IPS-18c (cell line): Measurements from ENCODE around the gene B3GNT2.
"Not testable (repeated sequence)": the region's sequence is repeated elsewhere in the genome, so short reads cannot be mapped to it uniquely, and the experiment has no call there.

Source experiments
- H3K4me3 ChIP-seq: 2 replicates; pipeline ENCODE4 v1.7.0; 2013; ENCODE audit warnings: low read depth, mild to moderate bottlenecking, low read length, moderate library complexity; ENCODE audit not compliant: insufficient read depth
- H3K9me3 ChIP-seq: one replicate; pipeline ENCODE4 v1.6.1; 2013; ENCODE audit warnings: mild to moderate bottlenecking, low read length, moderate library complexity; ENCODE audit not compliant: control insufficient read depth, insufficient read depth

The B3GNT2 gene, protein sequence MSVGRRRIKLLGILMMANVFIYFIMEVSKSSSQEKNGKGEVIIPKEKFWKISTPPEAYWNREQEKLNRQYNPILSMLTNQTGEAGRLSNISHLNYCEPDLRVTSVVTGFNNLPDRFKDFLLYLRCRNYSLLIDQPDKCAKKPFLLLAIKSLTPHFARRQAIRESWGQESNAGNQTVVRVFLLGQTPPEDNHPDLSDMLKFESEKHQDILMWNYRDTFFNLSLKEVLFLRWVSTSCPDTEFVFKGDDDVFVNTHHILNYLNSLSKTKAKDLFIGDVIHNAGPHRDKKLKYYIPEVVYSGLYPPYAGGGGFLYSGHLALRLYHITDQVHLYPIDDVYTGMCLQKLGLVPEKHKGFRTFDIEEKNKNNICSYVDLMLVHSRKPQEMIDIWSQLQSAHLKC

DNA sequence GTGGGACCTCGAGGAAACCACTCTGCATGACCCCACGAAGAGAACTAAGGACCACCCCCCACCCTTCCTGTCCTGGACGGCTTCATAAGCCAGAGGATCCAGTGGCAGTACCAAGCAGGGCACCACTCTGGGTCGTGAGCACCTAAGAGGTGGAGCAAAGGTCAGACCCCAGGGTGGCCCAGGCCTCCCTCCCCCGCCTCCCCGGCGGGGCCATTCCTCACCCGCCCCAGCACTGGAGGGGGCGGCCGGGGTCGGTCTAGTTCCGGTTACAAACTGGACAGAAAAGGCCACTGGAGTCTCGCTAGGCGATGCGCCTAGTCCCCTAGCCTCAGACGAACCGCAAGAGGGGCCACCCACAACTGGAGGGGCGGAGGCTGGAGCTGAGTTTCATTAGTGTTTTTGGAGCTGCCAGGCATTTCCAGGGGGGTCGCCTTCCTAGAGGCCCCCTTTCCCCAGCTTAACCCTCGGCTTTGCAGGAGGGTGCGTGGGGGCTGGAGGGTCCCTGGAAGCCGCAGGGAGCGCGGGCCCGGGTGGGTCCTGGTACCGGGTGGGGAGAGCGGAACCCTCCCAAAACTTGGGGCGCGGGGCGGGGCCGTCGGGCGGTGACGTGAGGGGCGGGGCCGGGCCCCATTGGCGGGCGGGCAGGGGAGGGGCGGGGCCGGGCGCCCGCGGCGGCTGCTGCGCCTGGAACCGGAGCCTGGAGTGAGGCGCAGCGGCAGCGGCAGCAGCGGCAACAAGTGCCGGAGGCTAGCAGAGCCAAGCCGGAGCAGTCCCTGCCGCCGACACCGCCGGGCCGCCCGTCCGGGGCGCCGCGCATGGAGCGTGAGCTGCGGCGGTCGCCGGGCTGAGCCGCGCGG is at the start of gene B3GNT2:
TSS of gene B3GNT2 (plus strand) at position 695 of the 857 bp plus-strand sequence. CDS start 26,106 bp downstream, outside the sequence.
- Histone ChIP-seq H3K9me3 (no peaks in the 10 kb centered on the region), H3K4me3 (peak within 1 kb of the TSS; percentile 83)

DNA sequence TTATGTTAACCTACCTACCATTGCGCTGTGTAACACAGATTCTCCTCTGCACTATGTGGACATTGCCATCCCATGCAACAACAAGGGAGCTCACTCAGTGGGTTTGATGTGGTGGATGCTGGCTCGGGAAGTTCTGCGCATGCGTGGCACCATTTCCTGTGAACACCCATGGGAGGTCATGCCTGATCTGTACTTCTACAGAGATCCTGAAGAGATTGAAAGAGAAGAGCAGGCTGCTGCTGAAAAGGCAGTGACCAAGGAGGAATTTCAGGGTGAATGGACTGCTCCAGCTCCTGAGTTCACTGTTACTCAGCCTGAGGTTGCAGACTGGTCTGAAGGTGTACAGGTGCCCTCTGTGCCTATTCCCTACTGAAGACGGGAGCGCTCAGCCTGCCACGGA is 49.1 kb upstream of the B3GNT2 start:
- not testable (repeated sequence) for H3K4me3 ChIP-seq, H3K9me3 ChIP-seq

DNA sequence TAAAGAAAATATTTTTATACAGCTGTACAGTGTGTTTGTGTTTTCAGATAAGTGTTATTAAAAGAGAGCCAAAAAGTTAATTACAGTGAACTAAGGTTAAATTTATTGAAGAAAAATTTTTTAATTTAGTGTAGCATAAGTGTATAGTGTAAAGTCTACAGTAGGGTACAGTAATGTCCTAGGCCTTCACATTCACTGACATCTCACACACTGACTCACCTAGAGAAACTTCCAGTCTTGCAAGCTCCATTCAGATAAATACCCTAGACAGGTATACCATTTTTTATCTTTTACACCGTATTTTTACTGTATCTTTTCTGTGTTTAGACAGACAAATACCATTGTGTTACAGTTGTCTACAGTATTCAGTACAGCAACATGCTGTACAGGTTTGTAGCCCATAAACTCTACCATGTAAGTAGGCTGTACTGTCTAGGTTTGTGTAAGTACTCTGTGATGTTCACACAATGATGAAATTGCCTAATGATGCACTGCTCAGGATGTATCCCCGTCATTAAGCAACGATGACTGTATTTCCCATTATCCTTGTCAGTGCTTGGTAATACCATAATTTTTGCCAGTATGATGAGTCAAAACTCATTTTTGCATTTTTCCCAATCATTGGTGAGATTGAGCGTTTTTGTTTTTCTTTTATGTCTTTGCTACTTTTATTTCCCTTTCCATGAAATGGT is 48.2 kb upstream of the B3GNT2 start:
- Histone ChIP-seq H3K4me3 (no peak overlapping the region), H3K9me3 (no peaks in the 10 kb centered on the region)

DNA sequence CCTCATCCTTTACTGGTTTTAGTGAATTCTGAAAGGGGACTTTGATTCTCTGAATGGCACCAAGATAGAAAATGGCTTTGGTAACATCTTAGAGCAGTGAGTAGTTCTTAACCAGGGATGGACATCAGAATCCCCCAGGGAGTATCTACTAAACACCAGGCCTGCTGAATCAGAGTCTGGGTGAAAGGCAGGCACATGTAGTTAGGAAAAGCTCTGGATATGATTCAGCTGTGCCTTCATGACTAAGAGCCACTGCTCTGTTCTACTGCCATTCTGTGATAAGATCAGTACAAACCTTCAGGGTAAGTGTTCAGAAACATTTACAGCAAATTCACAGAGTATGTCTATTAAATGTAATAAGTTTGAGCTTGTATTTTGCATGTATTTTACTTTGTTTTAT is 46.2 kb upstream of the B3GNT2 start:
- Histone ChIP-seq H3K4me3 (no peak overlapping the region), H3K9me3 (no peaks in the 10 kb centered on the region)

DNA sequence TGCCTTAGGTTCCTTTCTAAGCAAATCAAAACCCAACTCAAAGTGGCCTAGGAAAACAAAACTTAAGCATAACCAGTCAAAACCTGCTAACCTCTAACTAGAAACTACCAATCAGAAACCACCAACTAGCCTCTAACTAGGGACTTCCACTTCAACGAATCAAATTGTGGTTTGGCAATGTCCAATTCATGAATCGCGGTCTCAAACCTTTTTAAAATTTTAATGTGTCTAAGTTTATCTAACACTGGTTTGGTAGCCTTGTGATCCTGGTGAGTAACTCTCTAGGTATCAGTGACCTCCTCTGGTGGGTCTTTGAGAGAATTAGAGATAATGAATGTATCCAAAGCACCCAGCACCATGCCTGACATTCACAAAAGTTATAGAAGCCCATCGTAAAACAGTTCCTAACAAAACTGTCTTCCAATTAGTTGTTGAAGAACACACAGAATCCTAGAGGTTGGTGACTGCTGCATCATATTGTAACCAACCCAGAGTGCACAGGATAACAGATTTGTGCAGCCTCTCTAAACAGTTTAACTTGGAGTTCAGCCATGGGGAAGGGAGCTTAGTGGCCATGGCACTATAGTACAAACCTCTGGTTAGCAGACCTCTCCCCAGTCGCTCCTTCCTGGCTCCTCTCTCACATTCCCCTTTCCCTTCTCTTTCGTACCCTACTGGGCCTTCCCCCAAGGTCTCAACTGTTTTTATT is 45.2 kb upstream of the B3GNT2 start:
- no peaks in the 10 kb centered on the region for H3K9me3 ChIP-seq
- H3K4me3 ChIP-seq, result no peak overlapping the region

DNA sequence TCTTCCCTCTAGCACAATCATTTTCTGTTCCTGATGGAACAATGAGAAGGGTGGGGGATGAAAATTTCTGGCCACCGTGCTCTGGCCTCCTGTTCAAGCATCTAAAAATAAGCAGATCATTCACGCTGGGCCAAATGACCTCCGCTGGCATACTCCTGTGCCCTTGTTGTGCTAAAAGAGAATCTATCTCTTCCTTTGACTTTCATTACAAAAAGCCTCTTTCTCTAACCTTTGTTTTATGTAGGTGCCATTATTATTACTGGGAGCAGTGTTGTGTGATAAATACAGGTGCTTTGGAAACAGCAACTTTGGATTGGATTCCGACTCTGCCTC is 44.6 kb upstream of the B3GNT2 start:
- no peaks in the 10 kb centered on the region for H3K9me3 ChIP-seq
- no peak overlapping the region for H3K4me3 ChIP-seq

DNA sequence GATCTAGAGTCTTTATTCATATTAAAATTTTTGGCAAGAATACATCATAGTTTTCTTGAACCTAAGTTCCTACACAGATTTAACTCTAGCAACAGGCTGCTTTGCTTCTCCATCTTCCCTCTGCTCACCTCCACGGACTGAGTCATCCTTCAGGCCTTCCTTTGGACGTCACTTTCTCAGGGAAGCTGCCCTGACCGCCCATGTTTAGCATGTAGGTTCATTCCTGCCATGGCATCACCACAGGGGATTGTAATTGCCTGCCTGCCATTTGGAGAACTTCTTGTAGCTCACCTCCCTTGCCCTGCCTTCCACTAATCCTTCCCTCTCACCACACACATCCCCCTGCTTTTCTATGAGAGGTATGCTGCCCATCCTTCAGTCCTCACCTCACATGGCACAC is 43.9 kb upstream of the B3GNT2 start:
- H3K9me3 ChIP-seq, result no peaks in the 10 kb centered on the region
- no peak overlapping the region for H3K4me3 ChIP-seq

DNA sequence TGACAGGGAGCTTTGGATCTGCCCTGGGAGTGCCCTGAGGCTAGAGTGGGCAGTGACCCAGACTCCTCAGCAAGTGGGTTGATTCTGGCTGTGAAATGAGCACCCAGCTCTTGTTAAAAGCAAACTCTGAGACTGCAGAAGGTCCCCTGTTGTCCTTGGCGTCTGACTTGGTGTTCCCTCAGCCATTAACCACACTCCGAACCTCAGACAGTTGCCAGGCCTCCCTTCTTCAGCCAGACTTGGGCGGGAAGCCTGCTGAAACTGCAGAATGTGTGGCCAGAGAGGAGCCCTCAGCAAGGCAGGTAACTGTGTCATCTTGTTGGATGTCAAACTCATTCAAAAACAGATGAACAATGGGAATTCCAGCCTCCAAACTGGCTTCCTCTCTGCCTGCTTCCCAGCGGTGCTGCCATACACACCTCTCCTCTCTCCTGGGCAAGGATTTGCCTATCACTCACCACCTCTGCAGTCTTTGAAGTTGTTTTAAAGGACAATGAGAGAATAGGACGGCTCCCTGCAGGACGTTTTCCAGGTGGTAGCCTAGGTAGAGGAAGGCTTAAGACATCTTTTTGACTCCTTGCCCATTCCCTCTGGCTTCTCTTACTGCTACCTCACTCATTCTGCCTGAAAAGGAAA is 38.9 kb upstream of the B3GNT2 start:
- H3K4me3 ChIP-seq, result no peak overlapping the region; the same call in 1 of the 2 replicates
- H3K9me3 ChIP-seq, result no peaks in the 10 kb centered on the region

DNA sequence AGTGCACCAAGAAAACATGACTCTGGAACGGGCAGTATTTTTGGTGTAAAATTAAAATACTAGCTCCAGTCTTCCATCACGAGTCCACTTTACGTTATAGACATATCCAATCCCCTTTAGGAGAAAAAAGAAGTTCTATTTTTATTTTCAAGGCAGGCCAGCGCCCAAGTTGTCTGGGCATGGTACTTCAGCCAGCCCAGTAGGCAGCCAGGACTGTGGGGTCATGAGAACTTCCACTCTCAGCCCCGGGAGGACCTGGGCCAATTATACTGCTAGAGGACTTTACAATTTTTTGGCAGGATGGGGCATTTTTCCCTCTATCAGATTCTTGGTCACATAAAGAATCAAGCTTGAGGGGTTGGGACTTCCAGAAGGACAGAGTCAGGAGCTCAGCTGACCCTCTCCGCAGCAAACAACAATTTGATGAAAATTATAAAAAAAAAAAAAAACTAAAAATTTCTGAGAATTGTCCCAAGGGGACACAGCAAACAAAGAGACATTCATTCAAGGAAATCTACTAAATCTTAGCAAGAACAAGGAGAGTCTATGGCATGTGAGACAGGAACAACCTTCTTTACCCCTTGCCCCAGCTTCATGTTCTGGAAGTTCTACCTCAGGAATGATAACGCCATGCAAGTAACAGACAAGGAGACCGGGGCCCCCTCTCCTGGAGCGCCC is 37.3 kb upstream of the B3GNT2 start:
- no peaks in the 10 kb centered on the region for H3K9me3 ChIP-seq
- no peak overlapping the region for H3K4me3 ChIP-seq

DNA sequence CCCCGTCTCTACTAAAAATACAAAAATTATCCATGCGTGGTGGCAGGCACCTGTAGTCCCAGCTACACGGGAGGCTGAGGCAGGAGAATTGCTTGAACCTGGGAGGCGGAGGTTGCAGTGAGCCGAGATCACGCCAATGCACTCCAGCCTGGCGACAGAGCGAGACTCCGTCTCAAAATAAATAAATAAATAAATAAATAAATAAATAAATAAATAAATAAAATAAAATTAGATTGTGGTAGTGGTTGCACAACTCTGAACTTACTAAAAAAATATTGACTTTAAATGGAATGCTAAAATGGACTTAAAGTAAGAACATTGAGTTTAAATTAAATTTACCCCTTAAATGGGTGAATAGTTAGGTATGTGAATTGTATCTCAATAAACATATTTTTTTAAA is 35.2 kb upstream of the B3GNT2 start:
- not testable (repeated sequence) for H3K4me3 ChIP-seq

DNA sequence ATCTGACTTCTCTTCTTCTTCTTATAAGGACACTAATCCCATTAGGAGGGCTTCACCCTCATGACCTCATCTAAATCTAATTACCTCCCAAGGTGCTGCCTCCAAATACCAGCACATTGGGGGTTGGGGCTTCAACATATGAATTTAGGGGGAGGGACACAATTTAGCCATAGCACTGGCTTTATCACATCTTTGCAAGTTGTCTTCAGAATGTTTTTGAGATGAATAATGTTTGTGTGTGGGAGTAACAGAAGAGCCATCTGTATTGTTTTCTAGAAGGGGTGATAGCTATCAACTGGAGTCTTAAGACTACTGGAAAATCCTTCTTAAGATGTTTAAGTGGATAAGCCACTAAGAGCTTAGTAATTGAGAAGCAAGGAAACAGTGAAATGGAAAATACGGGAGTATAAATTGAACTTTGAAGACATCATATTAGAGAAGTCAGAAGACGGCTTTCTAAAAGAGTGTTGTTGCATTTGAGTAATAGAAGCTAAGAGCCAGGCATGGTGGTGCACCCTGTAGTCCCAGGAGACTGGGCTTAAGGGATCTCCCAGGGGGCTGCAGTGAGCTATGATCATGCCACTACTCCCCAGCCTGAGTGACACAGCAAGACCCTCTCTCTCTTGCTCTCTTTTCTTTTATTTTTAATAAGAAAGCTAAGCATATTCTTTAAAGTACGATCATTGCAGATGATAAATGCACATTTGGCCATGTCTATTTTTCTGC is 32.6 kb upstream of the B3GNT2 start:
- no peak overlapping the region for H3K4me3 ChIP-seq
- H3K9me3 ChIP-seq, result no peaks in the 10 kb centered on the region

More for the DNA sequence above, 35.2 kb upstream of the B3GNT2 start:
- H3K9me3 ChIP-seq, result not testable (repeated sequence)

DNA sequence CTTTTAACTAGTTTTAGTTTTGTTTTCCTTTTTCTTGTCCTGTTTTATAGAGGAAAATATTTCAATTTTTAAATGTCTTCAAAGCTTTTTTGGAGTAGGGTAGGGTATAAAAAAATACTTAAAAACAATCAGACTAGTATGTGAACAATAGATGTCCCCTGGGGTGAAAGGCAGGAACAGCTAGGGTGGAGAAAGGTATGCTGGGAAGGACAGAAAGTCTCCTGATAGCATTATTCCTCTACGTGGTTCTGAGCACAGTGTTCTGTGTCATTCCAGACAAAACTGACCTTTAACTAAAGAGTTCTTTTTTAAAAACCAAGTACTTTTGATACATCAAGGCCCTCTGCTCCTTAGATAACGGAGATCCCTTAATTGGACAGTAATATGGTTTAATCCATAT is 32.1 kb upstream of the B3GNT2 start:
- Histone ChIP-seq H3K9me3 (no peaks in the 10 kb centered on the region), H3K4me3 (no peak overlapping the region)

DNA sequence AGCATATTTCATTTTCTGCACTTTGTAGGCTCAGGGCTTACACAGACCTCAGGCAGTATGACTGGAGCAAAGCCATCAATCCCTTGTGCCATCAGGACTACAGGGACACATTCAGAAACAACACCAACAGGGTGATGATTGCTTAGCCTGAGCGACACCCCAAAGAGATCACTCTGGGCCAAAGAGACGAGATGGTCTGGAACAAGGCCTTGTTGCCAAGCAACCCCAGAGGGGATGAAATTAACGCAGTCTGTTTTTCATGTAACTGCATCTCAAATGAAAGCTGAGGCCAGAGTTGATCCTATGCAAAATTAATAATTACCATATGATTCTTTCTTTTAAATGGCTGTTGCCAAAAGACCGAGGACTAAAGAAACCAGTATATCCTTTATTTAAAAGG is 20.2 kb upstream of the B3GNT2 start:
- Histone ChIP-seq H3K9me3 (no peaks in the 10 kb centered on the region), H3K4me3 (no peak overlapping the region)

DNA sequence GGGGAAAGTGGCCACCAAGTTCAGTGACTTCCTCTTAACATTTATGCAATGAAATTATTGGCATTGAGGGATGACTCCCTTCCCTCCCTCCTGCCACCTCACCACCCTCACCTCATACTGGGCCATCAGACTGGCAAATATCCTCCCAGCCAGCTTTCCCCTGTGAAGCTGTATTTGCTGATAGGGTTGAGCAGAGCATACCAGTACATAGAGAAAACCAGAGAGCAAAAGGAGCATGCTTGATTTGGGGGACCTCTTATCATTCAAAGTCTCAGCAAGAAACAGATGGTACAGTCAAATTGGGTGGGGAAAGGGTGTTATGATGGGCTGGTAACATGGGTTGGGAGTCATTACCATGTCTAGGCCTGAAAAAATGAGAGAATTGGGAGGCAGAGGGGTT is 19.1 kb upstream of the B3GNT2 start:
- H3K4me3 ChIP-seq, result no peak overlapping the region

DNA sequence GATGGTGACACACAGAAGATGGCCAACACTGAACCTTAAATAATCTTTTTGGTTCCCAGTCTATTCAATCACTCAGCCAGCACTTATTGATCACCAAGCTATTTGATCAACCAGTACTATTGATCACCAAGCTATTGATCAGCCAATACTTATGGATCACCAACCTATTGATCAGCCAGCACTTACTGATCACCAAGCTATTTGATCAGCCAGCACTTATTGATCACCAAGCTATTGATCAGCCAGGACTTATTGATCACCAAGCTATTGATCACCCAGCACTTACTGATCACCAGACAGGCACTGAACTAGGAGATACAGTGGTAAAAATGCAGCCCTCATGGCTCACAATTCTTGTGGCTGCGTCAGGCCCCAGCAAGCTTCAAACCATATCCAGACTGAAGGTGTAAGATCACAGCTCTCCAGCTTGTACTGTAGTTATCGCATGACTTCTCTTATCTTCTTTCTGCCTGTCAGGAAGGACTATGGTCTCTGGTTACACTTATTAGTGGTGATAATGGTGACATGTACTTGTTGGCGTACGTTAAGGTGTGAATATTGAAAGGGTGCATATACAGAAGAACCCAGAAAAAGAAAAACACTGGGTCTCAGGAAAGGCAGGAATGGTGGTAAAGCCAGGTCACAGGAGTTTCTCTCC is 18.4 kb upstream of the B3GNT2 start:
- Histone ChIP-seq H3K9me3 (no peaks in the 10 kb centered on the region), H3K4me3 (no peak overlapping the region)

More for the DNA sequence above, 19.1 kb upstream of the B3GNT2 start:
- no peaks in the 10 kb centered on the region for H3K9me3 ChIP-seq
